ENCODE results near the gene ORC1. TPM values are rescaled to one million over a fixed set of nuclear protein-coding genes. Genes with fewer than 3 reads are reported as not detected.
A peak's percentile ranks its signal among the peaks of the same experiment; 100 is the strongest.
"Not testable (repeated sequence)": the region's sequence is repeated elsewhere in the genome, so short reads cannot be mapped to it uniquely, and the experiment has no call there.

Gene ORC1
- total RNA-seq, 4 donors from 2014 or later: 0.12 to 0.72 (median 0.57) TPM

- Histone ChIP-seq H3K36me3 (no peaks in the 10 kb centered on the region), H3K4me3 (no peak overlapping the region), H3K27me3 (no peaks in the 10 kb centered on the region), H3K27ac (no peak overlapping the region), H3K9me3 (no peaks in the 10 kb centered on the region), H3K4me1 (no peaks in the 10 kb centered on the region)
- 88 to 93% methylated on average over 1 to 3 of the region's 3 CpGs for WGBS, 2 donors (ENCODE audit: low coverage in 1 of 2)
- no peak for ATAC-seq
- TF ChIP-seq EP300 (IDR thresholded peaks at IDR 0.05) (no peak), POLR2AphosphoS5 (IDR thresholded peaks at IDR 0.05) (no peak), POLR2A (IDR thresholded peaks at IDR 0.05) (no peak), CTCF (IDR thresholded peaks at IDR 0.05) (no peak)
These were observed 18.8 kb downstream of the ORC1 start for GRCh38 chr1:52385376-52385775.

GRCh38 chr1:52369851-52370250 lies 34.4 kb downstream of the ORC1 start:
- WGBS, 2 donors (ENCODE audit: low coverage in 1 of 2): 55% methylated on average over 1 of the region's 1 CpG; no CpG with 5 or more reads in 1 of the 2 donors
- not testable (repeated sequence) for ATAC-seq

GRCh38 chr1:52368383-52369172 lies 35.6 kb downstream of the ORC1 start:
- no peak for ATAC-seq
- 0 to 5% methylated on average over 9 to 11 of the region's 51 CpGs for WGBS, 2 donors (ENCODE audit: low coverage in 1 of 2)
- Histone ChIP-seq H3K9me3 (no peaks in the 10 kb centered on the region), H3K4me3 (peak overlapping the region; percentile 25 to 49), H3K27me3 (no peaks in the 10 kb centered on the region), H3K36me3 (peaks cover 0 to 9% of the 10 kb centered on the region in 2 donors), H3K27ac (peak overlapping the region in 3 of 4 donors; percentile 43 to 62 (median 50)), H3K4me1 (peaks cover 0 to 31% (median 14%) of the 10 kb centered on the region in 3 donors)
- TF ChIP-seq POLR2AphosphoS5 (IDR thresholded peaks at IDR 0.05): no peak
- TF ChIP-seq EP300 (IDR thresholded peaks at IDR 0.05): no peak
- no peak for TF ChIP-seq POLR2A (IDR thresholded peaks at IDR 0.05)
- peak in 2 of 4 experiments; percentile 11 to 30 for TF ChIP-seq CTCF (IDR thresholded peaks at IDR 0.05)

More at GRCh38 chr1:52369851-52370250, 34.4 kb downstream of the ORC1 start:
- H3K36me3 ChIP-seq, H3K27me3 ChIP-seq, H3K9me3 ChIP-seq, H3K27ac ChIP-seq, H3K4me3 ChIP-seq: not testable (repeated sequence)
- peaks cover 0 to 18% (median 7%) of the 10 kb centered on the region in 3 donors for H3K4me1 ChIP-seq

- Histone ChIP-seq H3K27ac (no peak overlapping the region), H3K27me3 (no peaks in the 10 kb centered on the region), H3K36me3 (peaks cover 0 to 21% of the 10 kb centered on the region in 2 donors), H3K9me3 (no peaks in the 10 kb centered on the region), H3K4me1 (peaks cover 0 to 39% (median 14%) of the 10 kb centered on the region in 3 donors), H3K4me3 (no peak overlapping the region)
- 86 to 100% methylated on average over 3 to 5 of the region's 5 CpGs for WGBS, 2 donors (ENCODE audit: low coverage in 1 of 2)
- TF ChIP-seq POLR2A (IDR thresholded peaks at IDR 0.05): no peak
- no peak for TF ChIP-seq EP300 (IDR thresholded peaks at IDR 0.05)
- no peak for TF ChIP-seq CTCF (IDR thresholded peaks at IDR 0.05)
- no peak for TF ChIP-seq POLR2AphosphoS5 (IDR thresholded peaks at IDR 0.05)
- no peak for ATAC-seq
These were observed 37.0 kb downstream of the ORC1 start for GRCh38 chr1:52367272-52367671.

GRCh38 chr1:52366517-52366827 lies 37.8 kb downstream of the ORC1 start:
- H3K36me3 ChIP-seq: peaks cover 0 to 29% of the 10 kb centered on the region in 2 donors
- peak overlapping the region; percentile 84 to 94 for H3K4me3 ChIP-seq
- no peak for ATAC-seq
- 12 to 20% methylated on average over 1 to 6 of the region's 8 CpGs for whole genome bisulfite sequencing, 2 donors (ENCODE audit: low coverage in 1 of 2)
- H3K4me1 ChIP-seq: peaks cover 0 to 47% (median 14%) of the 10 kb centered on the region in 3 donors
- H3K9me3 ChIP-seq: no peaks in the 10 kb centered on the region
- H3K27me3 ChIP-seq: no peaks in the 10 kb centered on the region
- peak overlapping the region; percentile 91 to 97 (median 94) for H3K27ac ChIP-seq
- TF ChIP-seq EP300 (IDR thresholded peaks at IDR 0.05): no peak
- TF ChIP-seq CTCF (IDR thresholded peaks at IDR 0.05): no peak
- TF ChIP-seq POLR2AphosphoS5 (IDR thresholded peaks at IDR 0.05): no peak
- no peak for TF ChIP-seq POLR2A (IDR thresholded peaks at IDR 0.05)
